Fibroblast of lung (primary cell): ENCODE measurements around the gene TTF2.

Experiments used
- CTCF ChIP-seq, 2 donors: IDR thresholded peaks in 1 of 2; conservative IDR thresholded peaks in 1 of 2; 1 replicate in 1 of 2; 2 replicates in 1 of 2; pipeline ENCODE4 v1.5.1; 2011 to 2012; ENCODE audit warnings: low read length in 2 of 2, control low read depth in 1 of 2, inconsistent platforms in 1 of 2, low read depth in 1 of 2, mild to moderate bottlenecking in 1 of 2
- EZH2 ChIP-seq: IDR thresholded peaks from 2 replicates; pipeline ENCODE4 v1.5.1; 2012; ENCODE audit warnings: low read length, control low read depth, mild to moderate bottlenecking; ENCODE audit errors: missing control alignments

DNA sequence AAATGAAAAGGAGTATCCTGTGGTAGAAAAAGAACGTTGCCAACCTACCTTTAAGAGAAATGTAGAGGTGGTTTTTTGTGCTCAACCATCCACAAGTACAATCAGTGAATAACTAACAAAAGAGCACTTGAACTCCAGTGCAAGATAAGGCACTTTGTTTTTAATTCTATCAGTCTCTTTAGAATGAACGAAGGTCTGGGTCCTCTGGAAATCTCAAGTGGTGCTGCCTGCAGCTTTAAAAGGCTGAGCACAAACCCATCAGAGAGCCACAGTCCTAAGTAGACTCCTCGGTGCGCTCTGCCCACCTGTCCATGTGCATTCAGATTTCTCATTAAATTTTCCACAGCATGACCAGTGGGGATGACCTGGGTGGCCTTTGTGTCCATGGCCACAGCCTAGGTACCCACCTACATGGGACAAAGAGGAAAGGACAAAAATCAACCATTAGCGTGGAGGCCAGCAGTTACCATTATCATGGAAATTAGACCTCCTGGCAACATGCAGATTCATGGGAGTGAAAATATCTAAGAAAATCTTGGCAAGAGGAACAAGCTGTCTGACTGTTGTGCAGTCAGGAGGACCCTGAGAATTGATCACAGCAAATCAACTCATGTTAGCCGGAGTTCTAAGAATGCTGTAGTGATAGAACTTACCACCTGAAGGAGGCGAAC is 52.1 kb downstream of the TTF2 start:
- TF ChIP-seq CTCF (conservative IDR thresholded peaks at IDR 0.05 in 1 of 2, IDR thresholded peaks at IDR 0.05 in 1 of 2; ENCODE audit: low read depth in 1 of 2, low read length in 2 of 2) (no peak), EZH2 (no peak)
